GM13976 (cell line): Measurements from ENCODE around the gene ATP1A1.

ENCODE experiments used
- DNase-seq: peaks from one replicate; pipeline ENCODE4 v3.0.0; 2012; ENCODE audit warnings: low spot score
- in situ Hi-C: fragments of 300-500 bp; cut with MboI; formaldehyde crosslinking; loops from one replicate; pipeline ENCODE4 v1.12.0; 2022; ENCODE audit warnings: low sequenced_read_pairs, mixed read lengths, inconsistent platforms; ENCODE audit not compliant: unreplicated experiment
- TF ChIP-seq, protein P1 (sequence below): IDR thresholded peaks from 2 replicates; pipeline ENCODE4 v1.5.1; 2012; ENCODE audit warnings: borderline replicate concordance, mild to moderate bottlenecking; ENCODE audit not compliant: insufficient read depth; ENCODE audit errors: extremely low read depth, missing control alignments, control extremely low read depth

ATP1A1 gene

DNA sequence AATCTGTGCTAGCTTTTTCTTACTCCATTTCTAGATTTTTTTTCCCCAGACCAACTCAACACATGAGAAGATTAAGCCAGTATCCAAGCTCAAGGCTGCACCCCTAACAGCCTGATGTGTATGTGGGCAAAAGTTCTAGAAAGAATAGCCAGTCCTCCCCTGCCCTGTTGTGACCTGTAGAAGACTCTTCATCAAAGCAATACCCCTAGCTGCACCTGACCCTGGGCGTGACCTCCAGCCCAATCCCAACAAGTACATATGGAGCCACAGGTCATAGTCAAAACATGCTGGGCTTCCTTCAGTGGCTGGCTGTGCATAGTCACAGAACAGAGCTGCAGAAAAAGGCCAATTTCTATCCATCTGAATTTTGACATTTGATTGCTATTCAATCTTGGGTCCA is 72.5 kb downstream of the ATP1A1 start:
- in situ Hi-C loops: no loop called here
- TF ChIP-seq, protein P1, sequence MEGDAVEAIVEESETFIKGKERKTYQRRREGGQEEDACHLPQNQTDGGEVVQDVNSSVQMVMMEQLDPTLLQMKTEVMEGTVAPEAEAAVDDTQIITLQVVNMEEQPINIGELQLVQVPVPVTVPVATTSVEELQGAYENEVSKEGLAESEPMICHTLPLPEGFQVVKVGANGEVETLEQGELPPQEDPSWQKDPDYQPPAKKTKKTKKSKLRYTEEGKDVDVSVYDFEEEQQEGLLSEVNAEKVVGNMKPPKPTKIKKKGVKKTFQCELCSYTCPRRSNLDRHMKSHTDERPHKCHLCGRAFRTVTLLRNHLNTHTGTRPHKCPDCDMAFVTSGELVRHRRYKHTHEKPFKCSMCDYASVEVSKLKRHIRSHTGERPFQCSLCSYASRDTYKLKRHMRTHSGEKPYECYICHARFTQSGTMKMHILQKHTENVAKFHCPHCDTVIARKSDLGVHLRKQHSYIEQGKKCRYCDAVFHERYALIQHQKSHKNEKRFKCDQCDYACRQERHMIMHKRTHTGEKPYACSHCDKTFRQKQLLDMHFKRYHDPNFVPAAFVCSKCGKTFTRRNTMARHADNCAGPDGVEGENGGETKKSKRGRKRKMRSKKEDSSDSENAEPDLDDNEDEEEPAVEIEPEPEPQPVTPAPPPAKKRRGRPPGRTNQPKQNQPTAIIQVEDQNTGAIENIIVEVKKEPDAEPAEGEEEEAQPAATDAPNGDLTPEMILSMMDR: no peak
- no peak for DNase-seq

DNA sequence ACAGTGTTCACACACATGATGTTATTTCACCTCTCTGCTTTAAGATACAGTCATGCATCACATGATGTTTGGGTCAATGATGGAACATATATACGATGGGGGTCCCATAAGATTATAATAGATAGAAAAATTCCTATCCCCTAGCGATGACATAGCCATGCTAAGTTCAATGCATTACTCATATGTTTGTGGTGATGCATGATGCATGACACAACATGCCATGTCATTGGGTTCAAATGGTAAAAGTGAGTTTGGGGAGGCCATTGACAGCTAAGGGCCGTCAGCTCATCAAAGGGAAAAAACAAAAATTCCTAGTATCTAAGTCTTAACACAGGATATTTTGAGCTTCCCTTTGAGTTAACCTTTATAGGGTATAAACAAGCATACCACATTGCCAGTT is 73.6 kb downstream of the ATP1A1 start:
- in situ Hi-C loops: no loop called here
- TF ChIP-seq, protein P1: no peak
- DNase-seq: no peak

DNA sequence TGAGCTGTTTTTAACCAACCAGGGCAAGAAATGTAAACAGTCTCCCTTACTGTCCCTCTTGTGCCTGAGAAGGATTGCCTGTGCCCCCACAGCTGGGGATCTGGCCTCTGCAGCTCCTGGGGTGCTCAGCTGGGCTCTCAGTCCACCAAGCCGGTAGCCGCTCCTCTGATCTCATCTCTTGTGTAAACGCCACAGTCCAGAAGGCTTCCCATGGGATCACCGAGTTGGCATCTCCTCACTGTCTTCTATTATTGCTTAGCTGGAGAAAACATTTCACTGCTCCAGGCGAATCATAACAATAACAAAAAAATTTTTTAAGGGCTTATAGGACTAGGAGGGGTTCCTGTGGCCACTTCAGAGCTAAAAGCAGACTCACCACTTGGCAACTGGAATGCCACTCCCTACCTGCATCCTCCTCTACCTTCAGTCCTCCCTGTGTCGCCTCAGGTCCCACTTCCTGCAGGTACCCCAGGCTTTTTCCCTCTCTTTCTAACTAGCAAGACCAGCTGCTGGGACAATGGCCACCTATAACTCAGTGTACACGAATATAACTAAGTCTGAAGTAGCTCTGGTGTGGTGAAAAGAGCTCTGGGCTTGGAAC is 75.8 kb downstream of the ATP1A1 start:
- TF ChIP-seq, protein P1: no peak
- no peak for DNase-seq
- in situ Hi-C loops: no loop called here

DNA sequence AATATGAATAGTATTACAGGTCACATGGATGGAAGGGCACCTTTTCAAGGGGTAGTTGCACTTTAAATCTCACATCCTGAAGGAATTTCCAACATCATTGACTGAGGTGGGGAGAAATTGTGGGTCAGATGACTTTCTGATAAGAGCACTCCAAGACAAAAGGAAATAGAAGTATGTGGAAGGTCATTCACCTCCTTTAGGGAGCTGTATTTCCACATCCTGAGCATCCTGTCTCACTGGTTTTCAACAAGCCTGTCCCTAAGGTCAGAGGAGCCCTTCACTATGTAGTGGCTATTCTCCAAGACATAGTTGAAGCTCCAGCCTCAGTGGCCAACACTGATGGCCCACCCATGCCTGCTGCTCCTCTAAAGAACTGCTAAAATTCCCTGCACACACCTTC is 76.5 kb downstream of the ATP1A1 start:
- in situ Hi-C loops: no loop called here
- TF ChIP-seq, protein P1: no peak
- no peak for DNase-seq

- DNase-seq: no peak
- TF ChIP-seq, protein P1: no peak
- in situ Hi-C loops: no loop called here
Observed at GRCh38 chr1:116451702-116452101, 78.7 kb downstream of the ATP1A1 start.

GRCh38 chr1:116453481-116453880 is 80.4 kb downstream of the ATP1A1 start:
- no peak for DNase-seq
- in situ Hi-C loops: no loop called here
- TF ChIP-seq, protein P1: no peak
